ENCODE data around the gene RNF220. TPM values are rescaled to one million over a fixed set of nuclear protein-coding genes. Genes with fewer than 3 reads are reported as not detected.
"Not testable (repeated sequence)": the region's sequence is repeated elsewhere in the genome, so short reads cannot be mapped to it uniquely, and the experiment has no call there.

The RNF220 gene
- total and polyA plus RNA-seq, 2 of the 4 experiments (the other 2 are of a cell fraction) = 71.8 to 77.1 TPM

GRCh38 chr1:44560696-44561095 is 155.6 kb downstream of the RNF220 start:
- H3K4ac ChIP-seq (ENCODE audit: low read depth, low read length); H4K20me1 ChIP-seq (ENCODE audit: insufficient read depth, low read length); H3K18ac ChIP-seq (ENCODE audit: low read depth, low read length); H3K4me3 ChIP-seq (ENCODE audit: insufficient read depth, low read depth, low read length); H3K23ac ChIP-seq (ENCODE audit: low read depth, low read length); H3K36me3 ChIP-seq (ENCODE audit: control insufficient read depth, insufficient read depth, low read length); H4K91ac ChIP-seq (ENCODE audit: insufficient read depth, low read depth, low read length); H3K9ac ChIP-seq (ENCODE audit: low read depth, low read length); H2AK9ac ChIP-seq (replicated peaks; ENCODE audit: low read depth, low read length, poor library complexity); H3K79me1 ChIP-seq (ENCODE audit: low read depth in 1 of 2, low read length in 2 of 2); H2AFZ ChIP-seq (replicated peaks; ENCODE audit: low read length, poor library complexity); H2AK5ac ChIP-seq (ENCODE audit: low read depth, low read length); CTCF ChIA-PET; in situ Hi-C loops (cut with MboI; ENCODE audit: low sequenced_read_pairs); DNase-seq; POLR2A ChIA-PET (ENCODE audit: unreplicated experiment); intact Hi-C loops (cut with micrococcal nuclease); H3K27ac ChIP-seq (ENCODE audit: insufficient read depth, low read length); H3K9me3 ChIP-seq (ENCODE audit: control insufficient read depth, insufficient read depth, low read length); H4K8ac ChIP-seq (ENCODE audit: low read depth in 2 of 2, low read length in 2 of 2); ATAC-seq (ENCODE audit: low read depth); H2BK120ac ChIP-seq (ENCODE audit: low read depth, low read length); dilution Hi-C loops (cut with HindIII; ENCODE audit: low sequenced_read_pairs, unreplicated experiment); H3K4me1 ChIP-seq (ENCODE audit: control insufficient read depth, insufficient read depth, low read length); H2BK15ac ChIP-seq (ENCODE audit: low read depth, low read length); H3K14ac ChIP-seq (replicated peaks; ENCODE audit: low read depth, low read length); H3K56ac ChIP-seq (ENCODE audit: extremely low read depth, insufficient read depth, low read length); H2BK5ac ChIP-seq (ENCODE audit: low read depth, low read length, poor library complexity, severe bottlenecking); H2BK20ac ChIP-seq (ENCODE audit: low read depth, low read length); H4K5ac ChIP-seq (ENCODE audit: low read depth, low read length); H3K9me1 ChIP-seq (ENCODE audit: insufficient read depth, low read length); BruUV-seq (replicated peaks); H3K4me2 ChIP-seq (ENCODE audit: low read depth, low read length): not testable (repeated sequence)
- H3K27me3 ChIP-seq (ENCODE audit: control insufficient read depth, insufficient read depth, low read length) = peaks cover 61% of the 10 kb centered on the region
- WGBS, 2 experiments (ENCODE audit: extremely low coverage in 2 of 2, insufficient read length in 1 of 2) = no CpG with 5 or more reads among the region's 3 CpGs
